Osteocyte (in vitro differentiated cells): Measurements from ENCODE around the gene RNF167. TPM values are rescaled to one million over a fixed set of nuclear protein-coding genes. Genes with fewer than 3 reads are reported as not detected.

ENCODE experiments used
- DNase-seq: peaks from one replicate; pipeline ENCODE4 v3.0.0; 2021; ENCODE audit warnings: mixed read lengths; ENCODE audit not compliant: unreplicated experiment; ENCODE audit errors: extremely low spot score
- H3K27ac Mint-ChIP-seq: one replicate; pipeline ENCODE4 v1.8.0; 2021; ENCODE audit warnings: mild to moderate bottlenecking, mixed read lengths; ENCODE audit not compliant: unreplicated experiment
- H3K27me3 Mint-ChIP-seq: one replicate; pipeline ENCODE4 v1.8.0; 2021; ENCODE audit warnings: mixed read lengths; ENCODE audit not compliant: unreplicated experiment
- H3K36me3 Mint-ChIP-seq: one replicate; pipeline ENCODE4 v1.8.0; 2021; ENCODE audit warnings: mixed read lengths; ENCODE audit not compliant: unreplicated experiment
- H3K4me1 Mint-ChIP-seq: one replicate; pipeline ENCODE4 v1.8.0; 2021; ENCODE audit warnings: mixed read lengths; ENCODE audit not compliant: unreplicated experiment
- H3K4me3 Mint-ChIP-seq: one replicate; pipeline ENCODE4 v1.8.0; 2021; ENCODE audit warnings: mild to moderate bottlenecking, moderate library complexity, mixed read lengths; ENCODE audit not compliant: unreplicated experiment
- H3K9me3 Mint-ChIP-seq: one replicate; pipeline ENCODE4 v1.8.0; 2021; ENCODE audit warnings: mixed read lengths; ENCODE audit not compliant: unreplicated experiment
- total RNA-seq: library from RNA; stranded (reverse); gene quantifications from 2 replicates; pipeline ENCODE4 v1.2.1, GENCODE V29; 2021
- TF ChIP-seq, protein P1 (sequence below): fragments of 200-600 bp; sonication (generic); IDR thresholded peaks from 2 replicates; pipeline ENCODE4 v1.5.0; 2021; ENCODE audit warnings: antibody characterized with exemption, mild to moderate bottlenecking, moderate library complexity

Gene RNF167
- total RNA-seq, 1 donor from 2014 or later, result 115 TPM

DNA sequence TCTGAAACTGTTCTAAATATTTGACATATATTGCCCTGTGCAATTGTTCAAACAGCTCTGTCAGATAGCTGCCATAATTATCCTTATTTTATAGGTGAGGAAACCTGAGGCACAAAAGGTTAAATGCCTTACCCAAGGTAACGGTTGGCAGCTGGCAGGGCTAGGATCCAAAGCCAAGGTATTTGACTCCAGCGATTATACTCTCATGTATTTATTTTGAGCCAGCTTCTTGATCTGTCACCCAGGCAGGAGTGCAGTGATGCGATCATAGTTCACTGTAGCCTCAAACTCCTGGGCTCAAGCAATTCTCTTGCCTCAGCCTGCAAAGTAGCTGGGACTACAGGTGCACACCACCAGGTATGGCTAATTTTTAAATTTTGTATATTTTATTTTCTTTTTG, 18.0 kb downstream of the RNF167 start:
- Mint-ChIP-seq H3K36me3 (peaks cover 19% of the 10 kb centered on the region), H3K27ac (no peak overlapping the region), H3K27me3 (no peaks in the 10 kb centered on the region), H3K4me3 (no peak overlapping the region), H3K4me1 (peaks cover 10% of the 10 kb centered on the region), H3K9me3 (no peaks in the 10 kb centered on the region)
- no peak for DNase-seq
- TF ChIP-seq, protein P1, sequence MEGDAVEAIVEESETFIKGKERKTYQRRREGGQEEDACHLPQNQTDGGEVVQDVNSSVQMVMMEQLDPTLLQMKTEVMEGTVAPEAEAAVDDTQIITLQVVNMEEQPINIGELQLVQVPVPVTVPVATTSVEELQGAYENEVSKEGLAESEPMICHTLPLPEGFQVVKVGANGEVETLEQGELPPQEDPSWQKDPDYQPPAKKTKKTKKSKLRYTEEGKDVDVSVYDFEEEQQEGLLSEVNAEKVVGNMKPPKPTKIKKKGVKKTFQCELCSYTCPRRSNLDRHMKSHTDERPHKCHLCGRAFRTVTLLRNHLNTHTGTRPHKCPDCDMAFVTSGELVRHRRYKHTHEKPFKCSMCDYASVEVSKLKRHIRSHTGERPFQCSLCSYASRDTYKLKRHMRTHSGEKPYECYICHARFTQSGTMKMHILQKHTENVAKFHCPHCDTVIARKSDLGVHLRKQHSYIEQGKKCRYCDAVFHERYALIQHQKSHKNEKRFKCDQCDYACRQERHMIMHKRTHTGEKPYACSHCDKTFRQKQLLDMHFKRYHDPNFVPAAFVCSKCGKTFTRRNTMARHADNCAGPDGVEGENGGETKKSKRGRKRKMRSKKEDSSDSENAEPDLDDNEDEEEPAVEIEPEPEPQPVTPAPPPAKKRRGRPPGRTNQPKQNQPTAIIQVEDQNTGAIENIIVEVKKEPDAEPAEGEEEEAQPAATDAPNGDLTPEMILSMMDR, result no peak

DNA sequence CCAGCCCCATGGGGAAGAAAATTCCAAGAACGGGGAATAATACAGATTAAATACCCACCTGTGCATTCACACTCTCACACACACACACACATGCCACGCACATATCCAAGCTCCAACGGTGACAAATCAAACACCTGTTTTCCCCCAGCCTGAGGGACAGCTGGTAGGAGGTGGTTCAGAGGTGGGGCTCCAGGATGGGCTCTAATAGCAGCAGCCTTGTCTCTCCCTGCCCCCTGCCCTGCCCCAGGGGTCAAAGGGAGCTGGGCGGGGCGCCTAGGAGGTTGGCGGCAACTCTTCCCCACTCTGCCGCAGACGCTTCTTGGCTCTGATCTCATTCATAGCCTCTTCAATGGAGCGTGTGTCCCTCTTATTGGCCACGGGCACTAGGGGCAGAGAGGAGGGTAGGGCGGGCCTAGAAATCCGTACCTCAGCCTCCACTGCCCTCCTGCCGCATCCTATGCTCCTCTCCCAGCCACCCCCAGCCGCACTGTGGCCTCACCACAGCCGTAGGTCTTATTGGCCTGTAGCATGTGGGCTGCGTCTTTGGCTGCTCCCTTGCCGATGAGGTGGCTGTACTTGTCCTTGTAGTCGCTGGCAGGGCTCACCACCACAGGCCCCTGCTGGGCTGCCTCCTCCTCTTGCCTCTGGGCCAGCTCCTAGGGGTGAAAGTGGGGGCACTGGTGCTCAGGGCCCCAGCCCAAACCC, 19.3 kb downstream of the RNF167 start:
- no peaks in the 10 kb centered on the region for H3K27me3 Mint-ChIP-seq
- H3K27ac Mint-ChIP-seq, result no peak overlapping the region
- no peaks in the 10 kb centered on the region for H3K4me1 Mint-ChIP-seq
- peaks cover 19% of the 10 kb centered on the region for H3K36me3 Mint-ChIP-seq
- H3K9me3 Mint-ChIP-seq, result no peaks in the 10 kb centered on the region
- no peak for DNase-seq
- TF ChIP-seq, protein P1, result no peak
- no peak overlapping the region for H3K4me3 Mint-ChIP-seq

DNA sequence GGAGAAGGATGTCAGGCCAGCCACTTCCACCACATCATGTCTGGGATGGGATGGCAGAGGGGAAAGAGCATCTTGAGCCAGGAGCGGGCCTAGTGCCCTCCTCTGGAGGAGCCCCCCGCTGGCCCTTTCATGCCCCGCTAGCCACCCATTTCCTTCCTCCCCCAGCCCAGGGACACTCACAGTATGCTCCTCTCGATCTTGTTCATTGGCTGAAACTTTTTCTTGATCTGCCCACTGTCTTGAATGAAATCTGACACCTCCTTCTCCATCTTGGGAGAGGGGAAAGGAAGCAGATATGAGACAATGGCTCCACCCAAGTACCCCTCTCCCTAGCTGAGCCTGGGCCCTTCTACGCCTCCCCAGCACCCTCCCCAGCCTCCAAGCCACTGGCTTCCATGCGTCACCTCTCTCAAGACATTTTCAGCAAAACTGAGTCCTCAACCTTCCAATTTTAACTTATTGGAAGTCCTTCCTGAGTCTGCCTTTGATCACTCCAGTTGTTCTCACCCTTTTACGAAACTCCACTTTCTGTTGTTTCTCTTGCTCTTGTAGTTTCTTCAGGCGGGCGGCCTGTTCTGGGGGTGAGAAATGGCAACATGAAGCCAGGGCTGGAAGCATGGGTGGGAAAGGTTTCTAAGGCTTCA, 20.3 kb downstream of the RNF167 start:
- DNase-seq, result no peak
- Mint-ChIP-seq H3K36me3 (peaks cover 22% of the 10 kb centered on the region), H3K27me3 (no peaks in the 10 kb centered on the region), H3K9me3 (no peaks in the 10 kb centered on the region), H3K4me1 (peaks cover 2% of the 10 kb centered on the region), H3K4me3 (no peak overlapping the region), H3K27ac (no peak overlapping the region)
- TF ChIP-seq, protein P1, result no peak

DNA sequence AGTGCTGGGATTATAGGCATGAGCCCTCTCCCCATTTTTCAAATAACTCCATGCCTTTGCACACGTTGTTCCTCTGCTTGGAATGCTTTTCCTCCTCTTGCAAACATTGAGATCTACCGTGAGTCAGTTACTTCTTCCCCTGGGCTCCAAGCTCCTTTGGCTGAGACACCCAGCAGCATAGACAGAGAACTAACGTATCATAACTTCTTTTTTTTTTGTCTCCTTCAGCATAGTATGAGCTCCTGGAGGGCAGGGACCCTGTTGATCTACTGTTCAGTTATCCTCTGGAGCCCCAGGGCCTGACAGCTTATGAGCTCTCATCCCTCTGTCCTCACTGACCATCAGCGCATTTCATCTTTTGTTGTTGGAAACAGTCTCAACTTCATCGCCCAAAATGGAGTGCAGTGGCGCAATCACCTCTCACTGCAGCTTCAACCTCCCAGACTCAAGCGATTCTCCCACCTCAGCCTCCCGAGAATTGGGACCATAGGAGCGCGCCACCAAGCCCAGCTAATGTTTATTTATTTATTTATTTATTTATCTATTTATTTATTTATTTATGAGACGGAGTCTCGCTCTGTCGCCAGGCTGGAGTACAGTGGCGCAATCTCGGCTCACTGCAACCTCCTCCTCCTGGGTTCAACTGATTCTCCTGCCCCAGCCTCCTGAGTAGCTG, 25.4 kb downstream of the RNF167 start:
- H3K36me3 Mint-ChIP-seq, result peaks cover 19% of the 10 kb centered on the region
- no peaks in the 10 kb centered on the region for H3K9me3 Mint-ChIP-seq
- H3K27ac Mint-ChIP-seq, result no peak overlapping the region
- DNase-seq, result no peak
- H3K4me1 Mint-ChIP-seq, result peaks cover 28% of the 10 kb centered on the region
- TF ChIP-seq, protein P1, result no peak
- peak overlapping the region; percentile 23 for H3K4me3 Mint-ChIP-seq
- H3K27me3 Mint-ChIP-seq, result no peaks in the 10 kb centered on the region
